GM06990 (cell line): ENCODE data around the gene CBX2.

Experiments
- DNase-seq: peaks from one replicate; pipeline ENCODE4 v3.0.0-alpha.2; 2011; ENCODE audit not compliant: insufficient read length; ENCODE audit errors: extremely low read depth
- H3K27me3 ChIP-seq: replicated peaks from 2 replicates; pipeline ENCODE4 v1.6.0; 2011; ENCODE audit warnings: low read length; ENCODE audit not compliant: control insufficient read depth, insufficient read depth
- H3K36me3 ChIP-seq: 2 replicates; pipeline ENCODE4 v1.5.1; 2011; ENCODE audit warnings: low read length; ENCODE audit not compliant: control insufficient read depth, insufficient read depth
- H3K4me3 ChIP-seq: replicated peaks from 2 replicates; pipeline ENCODE4 v1.5.1; 2011; ENCODE audit warnings: low read depth, mild to moderate bottlenecking, control low read depth, low read length
- CTCF ChIP-seq: IDR thresholded peaks from 2 replicates; pipeline ENCODE4 v1.5.1; 2011; ENCODE audit warnings: low read length, control low read depth, mild to moderate bottlenecking, inconsistent platforms; ENCODE audit not compliant: insufficient read depth, poor library complexity, severe bottlenecking

The CBX2 gene

GRCh38 chr17:79824893-79825579 is 47.1 kb downstream of the CBX2 start:
- no peaks in the 10 kb centered on the region for H3K36me3 ChIP-seq
- H3K4me3 ChIP-seq, result no peak overlapping the region
- no peak for TF ChIP-seq CTCF
- H3K27me3 ChIP-seq, result no peaks in the 10 kb centered on the region; the same call in 1 of the 2 replicates
- no peak for DNase-seq

- TF ChIP-seq CTCF, result no peak
- Histone ChIP-seq H3K27me3 (no peaks in the 10 kb centered on the region; the same call in 1 of the 2 replicates), H3K4me3 (no peak overlapping the region), H3K36me3 (no peaks in the 10 kb centered on the region)
- no peak for DNase-seq
Measured at GRCh38 chr17:79825580-79825921, 47.6 kb downstream of the CBX2 start.

- Histone ChIP-seq H3K27me3 (no peaks in the 10 kb centered on the region; the same call in 1 of the 2 replicates), H3K4me3 (no peak overlapping the region), H3K36me3 (no peaks in the 10 kb centered on the region)
- TF ChIP-seq CTCF, result no peak
- no peak for DNase-seq
Measured at GRCh38 chr17:79826204-79826680, 48.3 kb downstream of the CBX2 start.

- TF ChIP-seq CTCF, result no peak
- Histone ChIP-seq H3K27me3 (no peaks in the 10 kb centered on the region; the same call in 1 of the 2 replicates), H3K4me3 (no peak overlapping the region), H3K36me3 (no peaks in the 10 kb centered on the region)
- DNase-seq, result no peak
Measured at GRCh38 chr17:79826841-79827578, 49.1 kb downstream of the CBX2 start.

- no peaks in the 10 kb centered on the region; the same call in 1 of the 2 replicates for H3K36me3 ChIP-seq
- DNase-seq, result no peak
- TF ChIP-seq CTCF, result no peak
- H3K27me3 ChIP-seq, result no peaks in the 10 kb centered on the region
- H3K4me3 ChIP-seq, result no peak overlapping the region
Measured at GRCh38 chr17:79829004-79829403, 51.1 kb downstream of the CBX2 start.
